ENCODE data around the gene TUG1.

The TUG1 gene

GRCh38 chr22:30968924-30969531, at the start of gene TUG1:
TSS of gene TUG1 (plus strand) at chr22:30969265.
- peak; percentile 97 for DNase-seq

- no peak for DNase-seq
Observed at GRCh38 chr22:30919973-30920372, 49.1 kb upstream of the TUG1 start.

GRCh38 chr22:30920407-30920806, 48.7 kb upstream of the TUG1 start:
- peak; percentile 72 for DNase-seq

- DNase-seq: peak; percentile 50
Observed at GRCh38 chr22:30921108-30921507, 48.0 kb upstream of the TUG1 start.

- DNase-seq: peak; percentile 69
Observed at GRCh38 chr22:30922151-30922611, 46.9 kb upstream of the TUG1 start.

GRCh38 chr22:30923168-30923900, 45.7 kb upstream of the TUG1 start:
- no peak for DNase-seq

GRCh38 chr22:30925667-30926066, 43.4 kb upstream of the TUG1 start:
- DNase-seq: no peak

GRCh38 chr22:30926706-30927105, 42.4 kb upstream of the TUG1 start:
- no peak for DNase-seq

GRCh38 chr22:30927806-30928205, 41.3 kb upstream of the TUG1 start:
- no peak for DNase-seq

- DNase-seq: no peak
Observed at GRCh38 chr22:30928401-30928800, 40.7 kb upstream of the TUG1 start.

GRCh38 chr22:30930228-30930627, 38.8 kb upstream of the TUG1 start:
- no peak for DNase-seq

- DNase-seq: no peak
Observed at GRCh38 chr22:30931541-30932300, 37.3 kb upstream of the TUG1 start.

- no peak for DNase-seq
Observed at GRCh38 chr22:30932661-30933060, 36.4 kb upstream of the TUG1 start.

GRCh38 chr22:30933457-30933856, 35.6 kb upstream of the TUG1 start:
- DNase-seq: no peak

- no peak for DNase-seq
Observed at GRCh38 chr22:30934053-30934452, 35.0 kb upstream of the TUG1 start.

GRCh38 chr22:30940685-30941362, 28.2 kb upstream of the TUG1 start:
- no peak for DNase-seq

GRCh38 chr22:30941363-30941740, 27.7 kb upstream of the TUG1 start:
- no peak for DNase-seq

GRCh38 chr22:30943368-30943767, 25.7 kb upstream of the TUG1 start:
- no peak for DNase-seq

- DNase-seq: no peak
Observed at GRCh38 chr22:30944986-30945385, 24.1 kb upstream of the TUG1 start.

GRCh38 chr22:30945653-30946052, 23.4 kb upstream of the TUG1 start:
- DNase-seq: no peak

- no peak for DNase-seq
Observed at GRCh38 chr22:30946354-30946753, 22.7 kb upstream of the TUG1 start.

- peak; percentile 85 for DNase-seq
Observed at GRCh38 chr22:30947173-30947815, 21.8 kb upstream of the TUG1 start.

All from NCI-H82 (cell line).